Measurements from ENCODE around the gene TBCEL.
A peak's percentile ranks its signal among the peaks of the same experiment; 100 is the strongest.
"Not testable (repeated sequence)": the region's sequence is repeated elsewhere in the genome, so short reads cannot be mapped to it uniquely, and the experiment has no call there.

TBCEL gene

DNA sequence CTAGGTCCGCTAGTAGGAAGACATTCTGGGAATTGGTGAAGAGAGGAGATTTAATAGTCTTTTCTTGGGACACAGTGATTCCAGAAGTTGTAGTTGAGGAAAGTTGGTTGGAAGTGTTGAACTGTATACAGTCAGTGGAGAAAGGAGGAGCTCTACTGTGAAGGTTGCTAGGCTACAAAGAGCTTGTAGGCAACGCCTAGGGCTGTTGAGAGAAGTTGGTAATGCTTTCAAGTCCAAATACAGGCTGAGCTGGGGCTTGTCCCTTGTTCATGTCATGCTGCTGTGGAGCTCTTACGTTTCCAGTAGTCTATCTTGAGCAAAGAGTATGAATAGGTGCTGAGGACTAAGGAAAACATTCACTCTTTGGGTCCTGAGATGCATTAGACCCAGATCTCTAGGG, 1.1 kb downstream of the TBCEL start:
- H3K27me3 ChIP-seq (ENCODE audit: control insufficient read depth in 5 of 5, insufficient read depth in 4 of 5, low read length in 5 of 5): no peaks in the 10 kb centered on the region
- no peaks in the 10 kb centered on the region for H3K9me3 ChIP-seq (ENCODE audit: control insufficient read depth in 5 of 5, low read length in 5 of 5)
- H3K4me3 ChIP-seq (ENCODE audit: low read depth in 1 of 5, low read length in 5 of 5): peak overlapping the region; percentile 75 to 90 (median 80)
- no peaks in the 10 kb centered on the region for H3K36me3 ChIP-seq (ENCODE audit: control insufficient read depth in 5 of 5, insufficient read depth in 5 of 5, low read length in 5 of 5)
- H3K4me1 ChIP-seq (ENCODE audit: control insufficient read depth in 5 of 5, insufficient read depth in 5 of 5, low read length in 5 of 5): peaks cover 4 to 24% (median 17%) of the 10 kb centered on the region in 5 donors
- H3K27ac ChIP-seq (ENCODE audit: low read depth, low read length): no peak overlapping the region
- H3K9ac ChIP-seq (ENCODE audit: low read length in 5 of 5): peak overlapping the region in 4 of 5 donors; percentile 75 to 88 (median 78)

DNA sequence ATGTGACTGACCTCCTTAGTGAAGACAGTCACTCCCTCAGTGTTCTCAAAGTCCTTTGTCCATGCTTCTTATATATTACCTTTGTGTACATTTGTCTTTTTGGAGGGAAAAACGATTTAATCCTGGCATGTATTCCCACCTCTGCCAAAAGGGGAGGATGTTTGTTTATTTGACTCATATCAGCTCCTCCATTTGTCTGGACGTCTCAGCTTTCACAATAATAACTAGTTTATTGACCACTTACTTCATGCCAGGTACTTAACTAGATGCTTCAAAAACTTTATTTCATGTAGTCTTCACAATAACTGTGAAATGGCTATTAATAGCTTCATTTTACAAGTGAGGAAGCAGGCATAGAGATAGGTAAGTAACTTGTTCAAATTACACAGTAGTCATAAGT, 5.3 kb downstream of the TBCEL start:
- H3K27me3 ChIP-seq (ENCODE audit: control insufficient read depth in 5 of 5, insufficient read depth in 4 of 5, low read length in 5 of 5): no peaks in the 10 kb centered on the region
- no peak overlapping the region for H3K4me3 ChIP-seq (ENCODE audit: low read depth in 1 of 5, low read length in 5 of 5)
- H3K36me3 ChIP-seq (ENCODE audit: control insufficient read depth in 5 of 5, insufficient read depth in 5 of 5, low read length in 5 of 5): no peaks in the 10 kb centered on the region
- no peak overlapping the region for H3K27ac ChIP-seq (ENCODE audit: low read depth, low read length)
- H3K9ac ChIP-seq (ENCODE audit: low read length in 5 of 5): no peak overlapping the region
- peaks cover 4 to 21% (median 17%) of the 10 kb centered on the region in 5 donors for H3K4me1 ChIP-seq (ENCODE audit: control insufficient read depth in 5 of 5, insufficient read depth in 5 of 5, low read length in 5 of 5)
- H3K9me3 ChIP-seq (ENCODE audit: control insufficient read depth in 5 of 5, low read length in 5 of 5): no peaks in the 10 kb centered on the region

DNA sequence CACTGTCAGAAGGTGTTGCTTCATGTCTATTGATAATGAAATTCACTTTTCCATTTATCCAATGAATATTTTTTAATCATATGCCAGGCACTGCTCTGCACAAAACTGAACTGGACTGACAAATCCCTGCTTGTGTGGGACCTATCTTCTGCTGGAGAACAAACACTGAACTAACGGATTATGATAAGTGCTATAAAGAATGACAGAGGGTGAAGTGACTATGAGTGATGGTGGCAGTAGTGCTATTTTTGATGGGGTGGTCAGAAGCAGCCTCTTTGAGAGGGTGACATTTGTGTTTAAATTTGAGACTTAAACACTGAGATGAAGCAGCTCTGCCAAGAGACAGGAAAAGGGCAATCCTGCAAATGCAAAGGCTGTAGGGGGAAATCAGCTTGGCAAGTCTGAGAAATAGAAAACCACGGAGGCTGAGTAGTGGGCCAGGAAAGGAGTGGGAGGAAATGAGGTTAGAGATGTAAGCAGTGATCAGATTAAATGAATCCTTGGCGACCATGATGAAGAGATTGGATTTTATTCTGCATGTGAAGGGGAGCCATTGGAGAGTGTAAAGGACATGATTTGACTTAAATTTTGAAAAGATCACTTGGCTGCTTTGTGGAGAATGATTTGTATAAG, 6.0 kb downstream of the TBCEL start:
- Histone ChIP-seq H3K4me1 (ENCODE audit: control insufficient read depth in 5 of 5, insufficient read depth in 5 of 5, low read length in 5 of 5) (peaks cover 2 to 13% (median 9%) of the 10 kb centered on the region in 5 donors), H3K4me3 (ENCODE audit: low read depth in 1 of 5, low read length in 5 of 5) (no peak overlapping the region), H3K36me3 (ENCODE audit: control insufficient read depth in 5 of 5, insufficient read depth in 5 of 5, low read length in 5 of 5) (no peaks in the 10 kb centered on the region), H3K27me3 (ENCODE audit: control insufficient read depth in 5 of 5, insufficient read depth in 4 of 5, low read length in 5 of 5) (no peaks in the 10 kb centered on the region), H3K9ac (ENCODE audit: low read length in 5 of 5) (no peak overlapping the region), H3K9me3 (ENCODE audit: control insufficient read depth in 5 of 5, low read length in 5 of 5) (no peaks in the 10 kb centered on the region), H3K27ac (ENCODE audit: low read depth, low read length) (no peak overlapping the region)

DNA sequence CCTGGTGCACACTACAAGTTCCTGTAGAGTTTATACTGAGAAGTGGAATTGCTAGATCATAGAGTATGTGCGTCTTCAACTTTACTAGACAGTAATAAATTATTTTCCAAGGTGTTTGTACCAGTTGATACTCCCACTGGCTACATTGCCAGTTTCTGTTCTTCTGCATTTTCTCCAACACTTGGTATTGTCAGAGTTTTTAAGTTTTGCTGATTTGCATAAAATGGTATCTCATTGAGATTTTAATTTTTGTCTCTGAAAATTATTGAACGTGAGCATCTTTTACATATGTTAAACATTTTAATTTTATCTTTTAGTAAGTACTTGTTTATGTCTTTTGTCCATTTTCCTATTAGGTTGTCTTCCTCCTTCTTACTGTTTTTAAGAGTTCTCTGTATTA, 7.3 kb downstream of the TBCEL start:
- no peak overlapping the region for H3K27ac ChIP-seq (ENCODE audit: low read depth, low read length)
- no peaks in the 10 kb centered on the region for H3K36me3 ChIP-seq (ENCODE audit: control insufficient read depth in 5 of 5, insufficient read depth in 5 of 5, low read length in 5 of 5)
- H3K4me1 ChIP-seq (ENCODE audit: control insufficient read depth in 5 of 5, insufficient read depth in 5 of 5, low read length in 5 of 5): peaks cover 0 to 8% (median 2%) of the 10 kb centered on the region in 5 donors
- no peaks in the 10 kb centered on the region for H3K9me3 ChIP-seq (ENCODE audit: control insufficient read depth in 5 of 5, low read length in 5 of 5)
- H3K9ac ChIP-seq (ENCODE audit: low read length in 5 of 5): no peak overlapping the region
- no peaks in the 10 kb centered on the region for H3K27me3 ChIP-seq (ENCODE audit: control insufficient read depth in 5 of 5, insufficient read depth in 4 of 5, low read length in 5 of 5)
- no peak overlapping the region for H3K4me3 ChIP-seq (ENCODE audit: low read depth in 1 of 5, low read length in 5 of 5)

DNA sequence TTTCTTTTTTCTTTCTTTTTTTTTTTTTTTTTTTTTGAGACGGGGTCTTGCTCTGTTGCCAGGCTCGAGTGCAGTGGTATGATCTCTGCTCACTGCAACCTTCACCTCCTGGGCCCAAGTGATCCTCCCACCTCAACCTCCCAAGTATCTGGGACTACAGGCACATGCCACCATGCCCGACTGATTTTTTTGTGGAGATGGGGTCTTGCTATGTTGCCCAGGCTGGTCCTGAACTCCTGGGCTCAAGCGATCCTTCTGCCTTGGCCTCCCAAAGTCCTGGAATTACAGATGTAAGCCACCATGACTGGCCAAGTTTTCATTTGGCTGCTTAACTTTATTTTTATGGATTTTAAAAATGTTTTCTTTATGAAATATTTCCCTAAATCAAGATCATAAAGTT, 7.7 kb downstream of the TBCEL start:
- not testable (repeated sequence) for H3K27ac ChIP-seq (ENCODE audit: low read depth, low read length); H3K27me3 ChIP-seq (ENCODE audit: control insufficient read depth in 5 of 5, insufficient read depth in 4 of 5, low read length in 5 of 5); H3K4me3 ChIP-seq (ENCODE audit: low read depth in 1 of 5, low read length in 5 of 5); H3K9ac ChIP-seq (ENCODE audit: low read length in 5 of 5); H3K36me3 ChIP-seq (ENCODE audit: control insufficient read depth in 5 of 5, insufficient read depth in 5 of 5, low read length in 5 of 5); H3K4me1 ChIP-seq (ENCODE audit: control insufficient read depth in 5 of 5, insufficient read depth in 5 of 5, low read length in 5 of 5); H3K9me3 ChIP-seq (ENCODE audit: control insufficient read depth in 5 of 5, low read length in 5 of 5)

DNA sequence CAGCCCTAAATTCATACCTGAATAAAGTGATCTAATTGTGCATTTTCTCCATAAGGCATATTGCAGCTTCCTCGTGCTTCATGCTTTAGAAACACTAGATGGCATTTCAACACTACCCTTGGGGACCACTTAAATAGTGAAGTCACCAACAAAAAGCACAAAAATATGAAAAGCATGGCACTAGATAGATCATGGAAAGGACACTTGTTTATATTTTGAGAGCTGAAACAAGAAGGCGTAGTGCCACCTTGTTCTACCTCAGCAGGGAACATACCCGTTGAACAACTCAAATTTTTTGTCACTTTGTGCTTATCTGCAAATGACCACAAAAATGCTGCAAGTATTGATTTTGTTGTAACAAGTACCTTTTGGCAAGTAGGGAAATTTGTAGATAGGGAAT, 8.6 kb downstream of the TBCEL start:
- Histone ChIP-seq H3K9me3 (ENCODE audit: control insufficient read depth in 5 of 5, low read length in 5 of 5) (no peaks in the 10 kb centered on the region), H3K36me3 (ENCODE audit: control insufficient read depth in 5 of 5, insufficient read depth in 5 of 5, low read length in 5 of 5) (no peaks in the 10 kb centered on the region), H3K27ac (ENCODE audit: low read depth, low read length) (no peak overlapping the region), H3K9ac (ENCODE audit: low read length in 5 of 5) (no peak overlapping the region), H3K4me1 (ENCODE audit: control insufficient read depth in 5 of 5, insufficient read depth in 5 of 5, low read length in 5 of 5) (peaks cover 0 to 8% (median 2%) of the 10 kb centered on the region in 5 donors), H3K4me3 (ENCODE audit: low read depth in 1 of 5, low read length in 5 of 5) (no peak overlapping the region), H3K27me3 (ENCODE audit: control insufficient read depth in 5 of 5, insufficient read depth in 4 of 5, low read length in 5 of 5) (no peaks in the 10 kb centered on the region)

DNA sequence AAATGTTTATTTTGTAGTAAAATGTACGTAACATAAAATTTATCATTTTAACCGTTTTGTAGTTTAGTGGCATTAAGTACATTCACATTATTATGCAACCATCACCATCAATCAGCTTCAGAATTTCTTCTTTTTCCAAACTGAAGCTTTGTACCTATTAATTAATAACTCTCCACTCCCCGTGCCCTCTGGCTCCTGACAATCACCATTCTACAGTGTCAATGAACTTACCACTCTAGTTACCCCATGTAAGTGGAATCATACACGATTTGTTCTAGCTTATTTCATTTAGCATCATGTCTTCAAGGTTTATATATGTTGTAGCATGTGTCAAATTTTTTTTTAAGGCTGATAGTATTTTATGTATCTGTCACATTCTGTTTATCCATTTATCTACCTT, 9.7 kb downstream of the TBCEL start:
- Histone ChIP-seq H3K9ac (ENCODE audit: low read length in 5 of 5) (no peak overlapping the region), H3K4me3 (ENCODE audit: low read depth in 1 of 5, low read length in 5 of 5) (no peak overlapping the region), H3K27me3 (ENCODE audit: control insufficient read depth in 5 of 5, insufficient read depth in 4 of 5, low read length in 5 of 5) (no peaks in the 10 kb centered on the region), H3K9me3 (ENCODE audit: control insufficient read depth in 5 of 5, low read length in 5 of 5) (no peaks in the 10 kb centered on the region), H3K4me1 (ENCODE audit: control insufficient read depth in 5 of 5, insufficient read depth in 5 of 5, low read length in 5 of 5) (peaks cover 0 to 8% (median 2%) of the 10 kb centered on the region in 5 donors), H3K36me3 (ENCODE audit: control insufficient read depth in 5 of 5, insufficient read depth in 5 of 5, low read length in 5 of 5) (no peaks in the 10 kb centered on the region), H3K27ac (ENCODE audit: low read depth, low read length) (no peak overlapping the region)

DNA sequence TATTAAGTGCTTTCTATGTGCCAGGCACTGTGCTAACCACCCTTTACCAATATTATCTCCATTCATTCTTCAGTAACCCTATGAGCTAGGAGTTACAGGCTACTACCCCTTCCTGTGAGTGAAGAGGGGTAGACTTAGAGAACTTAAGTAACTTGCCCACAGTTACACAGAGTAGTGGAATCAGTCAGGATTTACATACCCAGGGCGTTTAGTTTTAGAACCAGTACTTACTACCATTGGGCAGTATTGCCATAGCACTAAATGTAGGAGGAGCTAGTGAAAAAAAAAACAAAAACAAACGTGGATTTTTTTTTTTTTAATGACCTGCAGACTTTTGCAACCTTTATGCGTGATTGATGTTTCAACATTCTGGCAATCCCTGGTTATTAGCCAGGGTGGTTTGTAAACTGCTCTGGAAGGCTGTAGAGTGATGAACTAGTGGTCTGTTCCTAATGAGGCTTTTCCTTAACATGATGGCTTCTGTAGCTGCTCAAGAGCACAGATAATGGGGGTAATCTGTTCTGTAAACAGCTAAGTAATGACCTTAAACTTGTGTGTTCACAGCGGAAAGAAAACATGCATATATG, 11.4 kb downstream of the TBCEL start:
- H3K9me3 ChIP-seq (ENCODE audit: control insufficient read depth in 5 of 5, low read length in 5 of 5): no peaks in the 10 kb centered on the region
- no peaks in the 10 kb centered on the region for H3K27me3 ChIP-seq (ENCODE audit: control insufficient read depth in 5 of 5, insufficient read depth in 4 of 5, low read length in 5 of 5)
- no peaks in the 10 kb centered on the region for H3K36me3 ChIP-seq (ENCODE audit: control insufficient read depth in 5 of 5, insufficient read depth in 5 of 5, low read length in 5 of 5)

DNA sequence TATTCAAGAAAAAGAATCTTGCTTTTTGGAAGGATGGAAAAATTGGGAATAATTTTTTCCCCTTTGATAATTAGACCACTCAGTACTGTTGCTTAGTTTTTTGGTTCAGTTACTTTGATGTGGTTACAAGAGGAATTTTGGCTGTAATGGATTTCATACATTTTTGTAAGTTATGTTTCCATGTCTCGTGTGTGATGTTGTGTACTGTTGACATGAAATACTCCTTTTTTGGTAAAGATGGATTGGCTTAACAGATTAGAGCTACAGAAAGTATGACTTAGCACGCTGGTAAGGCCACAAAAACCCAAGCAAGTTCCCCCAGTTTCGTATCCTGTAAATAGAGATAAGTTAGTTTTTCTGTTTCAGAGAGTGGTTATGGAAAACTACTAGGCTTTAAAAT, 11.9 kb downstream of the TBCEL start:
- H3K27me3 ChIP-seq (ENCODE audit: control insufficient read depth in 5 of 5, insufficient read depth in 4 of 5, low read length in 5 of 5): no peaks in the 10 kb centered on the region
- no peaks in the 10 kb centered on the region for H3K36me3 ChIP-seq (ENCODE audit: control insufficient read depth in 5 of 5, insufficient read depth in 5 of 5, low read length in 5 of 5)
- no peak overlapping the region for H3K27ac ChIP-seq (ENCODE audit: low read depth, low read length)
- no peak overlapping the region for H3K9ac ChIP-seq (ENCODE audit: low read length in 5 of 5)
- H3K9me3 ChIP-seq (ENCODE audit: control insufficient read depth in 5 of 5, low read length in 5 of 5): no peaks in the 10 kb centered on the region
- no peak overlapping the region for H3K4me3 ChIP-seq (ENCODE audit: low read depth in 1 of 5, low read length in 5 of 5)
- peaks cover 0 to 8% (median 4%) of the 10 kb centered on the region in 5 donors for H3K4me1 ChIP-seq (ENCODE audit: control insufficient read depth in 5 of 5, insufficient read depth in 5 of 5, low read length in 5 of 5)

More for the DNA sequence above, 11.4 kb downstream of the TBCEL start:
- peaks cover 0 to 8% (median 4%) of the 10 kb centered on the region in 5 donors for H3K4me1 ChIP-seq (ENCODE audit: control insufficient read depth in 5 of 5, insufficient read depth in 5 of 5, low read length in 5 of 5)
- no peak overlapping the region for H3K9ac ChIP-seq (ENCODE audit: low read length in 5 of 5)
- H3K27ac ChIP-seq (ENCODE audit: low read depth, low read length): no peak overlapping the region
- no peak overlapping the region for H3K4me3 ChIP-seq (ENCODE audit: low read depth in 1 of 5, low read length in 5 of 5)

DNA sequence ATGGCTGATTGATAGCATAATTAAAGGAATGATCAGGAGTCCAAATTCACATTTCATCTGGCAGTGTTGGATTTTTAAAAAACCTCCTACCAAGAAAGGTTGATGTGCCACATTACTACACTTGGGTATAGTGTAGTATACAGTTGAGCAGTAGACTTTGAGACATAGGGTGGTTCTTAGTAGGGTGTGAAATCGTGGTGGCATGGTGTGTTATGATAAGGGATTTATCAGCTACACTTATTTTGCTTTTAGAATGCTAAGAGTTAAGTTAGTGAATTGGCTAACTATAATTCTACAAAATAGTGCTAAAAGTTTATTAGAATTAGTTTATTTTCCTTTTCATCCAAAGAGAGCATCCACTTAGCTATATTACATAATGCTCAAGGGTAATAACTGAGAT, 13.1 kb downstream of the TBCEL start:
- Histone ChIP-seq H3K9me3 (ENCODE audit: control insufficient read depth in 5 of 5, low read length in 5 of 5) (no peaks in the 10 kb centered on the region), H3K4me1 (ENCODE audit: control insufficient read depth in 5 of 5, insufficient read depth in 5 of 5, low read length in 5 of 5) (peaks cover 0 to 8% (median 4%) of the 10 kb centered on the region in 5 donors), H3K36me3 (ENCODE audit: control insufficient read depth in 5 of 5, insufficient read depth in 5 of 5, low read length in 5 of 5) (no peaks in the 10 kb centered on the region), H3K27me3 (ENCODE audit: control insufficient read depth in 5 of 5, insufficient read depth in 4 of 5, low read length in 5 of 5) (no peaks in the 10 kb centered on the region), H3K4me3 (ENCODE audit: low read depth in 1 of 5, low read length in 5 of 5) (no peak overlapping the region), H3K27ac (ENCODE audit: low read depth, low read length) (no peak overlapping the region), H3K9ac (ENCODE audit: low read length in 5 of 5) (no peak overlapping the region)
